Measurements from ENCODE around the gene WBP2. TPM values are rescaled to one million over a fixed set of nuclear protein-coding genes. Genes with fewer than 3 reads are reported as not detected.

WBP2 gene
- total and polyA plus RNA-seq, 2 of the 13 experiments (the other 11 are each of a cell fraction or from before 2014, with no cell fraction given), result 29.2 to 29.5 TPM

DNA sequence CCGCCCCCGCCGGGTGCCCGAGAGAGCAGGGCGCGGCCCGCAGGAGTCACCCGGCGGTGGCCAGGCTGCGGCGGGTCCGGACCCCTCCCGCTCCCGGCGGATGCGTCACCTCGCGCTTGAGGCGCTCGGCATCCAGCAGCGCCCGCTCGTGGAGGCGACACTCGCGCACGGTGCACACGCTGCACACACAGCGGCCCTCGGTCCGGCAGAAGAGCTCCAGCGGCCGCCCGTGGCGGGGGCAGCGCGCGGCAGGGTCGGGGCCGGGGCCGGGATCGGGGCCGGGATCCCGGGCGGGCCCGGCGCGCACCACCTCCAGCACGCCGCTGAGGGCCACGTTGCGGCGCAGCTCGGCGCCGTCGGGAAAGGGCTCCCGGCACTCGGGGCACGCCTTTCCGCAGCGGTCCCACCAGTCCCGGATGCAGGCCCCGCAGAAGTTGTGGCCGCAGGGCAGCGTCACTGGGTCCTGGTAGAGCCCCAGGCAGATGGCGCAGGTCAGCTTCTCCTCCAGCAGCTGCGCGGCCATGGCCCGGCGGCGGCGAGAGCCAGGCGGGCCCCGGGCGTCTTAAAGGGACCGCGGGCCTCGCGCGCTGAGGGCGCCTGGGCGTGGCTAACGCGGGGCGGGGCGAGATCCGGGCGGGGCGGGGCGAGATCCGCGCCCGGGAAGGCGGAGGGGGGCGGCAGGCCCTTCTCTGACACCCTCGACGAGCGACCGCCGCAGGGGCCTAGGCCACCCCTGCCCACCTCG is 41.5 kb upstream of the WBP2 start, which contains the start of gene TRIM65 (continued):
- 0 out of 2 replicates have a peak, but pooled peaks have one; percentile 63 for TF ChIP-seq GPN1 (CRISPR knock-in tag; IDR thresholded peaks at IDR 0.05; ENCODE audit: borderline replicate concordance)
- TF ChIP-seq NONO (IDR thresholded peaks at IDR 0.05), result no peak
- TF ChIP-seq NONO (CRISPR knock-in tag; conservative IDR thresholded peaks at IDR 0.05), result peak; percentile 63
- peak; percentile 46; the same call in 1 of the 2 replicates for TF ChIP-seq SIN3A (IDR thresholded peaks at IDR 0.05; ENCODE audit: borderline replicate concordance, low read depth, low read length)
- TF ChIP-seq NFE2L1 (CRISPR knock-in tag; IDR thresholded peaks at IDR 0.05; ENCODE audit: borderline replicate concordance), result no peak
- peak; percentile 93 for TF ChIP-seq ZFX (CRISPR knock-in tag; IDR thresholded peaks at IDR 0.05; ENCODE audit: low read depth)
- TF ChIP-seq, protein P1, sequence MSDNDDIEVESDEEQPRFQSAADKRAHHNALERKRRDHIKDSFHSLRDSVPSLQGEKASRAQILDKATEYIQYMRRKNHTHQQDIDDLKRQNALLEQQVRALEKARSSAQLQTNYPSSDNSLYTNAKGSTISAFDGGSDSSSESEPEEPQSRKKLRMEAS (IDR thresholded peaks at IDR 0.05), result peak; percentile 77; the same call in 1 of the 2 replicates
- peak; percentile 40; the same call in 1 of the 2 replicates for TF ChIP-seq TOE1 (CRISPR knock-in tag; IDR thresholded peaks at IDR 0.05)
- TF ChIP-seq, protein P2, sequence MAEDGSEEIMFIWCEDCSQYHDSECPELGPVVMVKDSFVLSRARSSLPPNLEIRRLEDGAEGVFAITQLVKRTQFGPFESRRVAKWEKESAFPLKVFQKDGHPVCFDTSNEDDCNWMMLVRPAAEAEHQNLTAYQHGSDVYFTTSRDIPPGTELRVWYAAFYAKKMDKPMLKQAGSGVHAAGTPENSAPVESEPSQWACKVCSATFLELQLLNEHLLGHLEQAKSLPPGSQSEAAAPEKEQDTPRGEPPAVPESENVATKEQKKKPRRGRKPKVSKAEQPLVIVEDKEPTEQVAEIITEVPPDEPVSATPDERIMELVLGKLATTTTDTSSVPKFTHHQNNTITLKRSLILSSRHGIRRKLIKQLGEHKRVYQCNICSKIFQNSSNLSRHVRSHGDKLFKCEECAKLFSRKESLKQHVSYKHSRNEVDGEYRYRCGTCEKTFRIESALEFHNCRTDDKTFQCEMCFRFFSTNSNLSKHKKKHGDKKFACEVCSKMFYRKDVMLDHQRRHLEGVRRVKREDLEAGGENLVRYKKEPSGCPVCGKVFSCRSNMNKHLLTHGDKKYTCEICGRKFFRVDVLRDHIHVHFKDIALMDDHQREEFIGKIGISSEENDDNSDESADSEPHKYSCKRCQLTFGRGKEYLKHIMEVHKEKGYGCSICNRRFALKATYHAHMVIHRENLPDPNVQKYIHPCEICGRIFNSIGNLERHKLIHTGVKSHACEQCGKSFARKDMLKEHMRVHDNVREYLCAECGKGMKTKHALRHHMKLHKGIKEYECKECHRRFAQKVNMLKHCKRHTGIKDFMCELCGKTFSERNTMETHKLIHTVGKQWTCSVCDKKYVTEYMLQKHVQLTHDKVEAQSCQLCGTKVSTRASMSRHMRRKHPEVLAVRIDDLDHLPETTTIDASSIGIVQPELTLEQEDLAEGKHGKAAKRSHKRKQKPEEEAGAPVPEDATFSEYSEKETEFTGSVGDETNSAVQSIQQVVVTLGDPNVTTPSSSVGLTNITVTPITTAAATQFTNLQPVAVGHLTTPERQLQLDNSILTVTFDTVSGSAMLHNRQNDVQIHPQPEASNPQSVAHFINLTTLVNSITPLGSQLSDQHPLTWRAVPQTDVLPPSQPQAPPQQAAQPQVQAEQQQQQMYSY (CRISPR knock-in tag; IDR thresholded peaks at IDR 0.05), result peak; percentile 23; the same call in 1 of the 2 replicates
- TF ChIP-seq HDAC1 (CRISPR knock-in tag; IDR thresholded peaks at IDR 0.05), result peak; percentile 68
- TF ChIP-seq, protein P3, sequence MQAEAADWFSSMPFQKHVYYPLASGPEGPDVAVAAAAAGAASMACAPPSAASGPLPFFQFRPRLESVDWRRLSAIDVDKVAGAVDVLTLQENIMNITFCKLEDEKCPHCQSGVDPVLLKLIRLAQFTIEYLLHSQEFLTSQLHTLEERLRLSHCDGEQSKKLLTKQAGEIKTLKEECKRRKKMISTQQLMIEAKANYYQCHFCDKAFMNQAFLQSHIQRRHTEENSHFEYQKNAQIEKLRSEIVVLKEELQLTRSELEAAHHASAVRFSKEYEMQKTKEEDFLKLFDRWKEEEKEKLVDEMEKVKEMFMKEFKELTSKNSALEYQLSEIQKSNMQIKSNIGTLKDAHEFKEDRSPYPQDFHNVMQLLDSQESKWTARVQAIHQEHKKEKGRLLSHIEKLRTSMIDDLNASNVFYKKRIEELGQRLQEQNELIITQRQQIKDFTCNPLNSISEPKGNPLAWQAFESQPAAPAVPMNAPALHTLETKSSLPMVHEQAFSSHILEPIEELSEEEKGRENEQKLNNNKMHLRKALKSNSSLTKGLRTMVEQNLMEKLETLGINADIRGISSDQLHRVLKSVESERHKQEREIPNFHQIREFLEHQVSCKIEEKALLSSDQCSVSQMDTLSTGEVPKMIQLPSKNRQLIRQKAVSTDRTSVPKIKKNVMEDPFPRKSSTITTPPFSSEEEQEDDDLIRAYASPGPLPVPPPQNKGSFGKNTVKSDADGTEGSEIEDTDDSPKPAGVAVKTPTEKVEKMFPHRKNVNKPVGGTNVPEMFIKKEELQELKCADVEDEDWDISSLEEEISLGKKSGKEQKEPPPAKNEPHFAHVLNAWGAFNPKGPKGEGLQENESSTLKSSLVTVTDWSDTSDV (CRISPR knock-in tag; IDR thresholded peaks at IDR 0.05), result peak; percentile 86
- no peak for TF ChIP-seq SMARCC2 (IDR thresholded peaks at IDR 0.05)
- TF ChIP-seq RFX5 (IDR thresholded peaks at IDR 0.05; ENCODE audit: low read depth, low read length), result no peak
- TF ChIP-seq BCL6 (CRISPR knock-in tag; IDR thresholded peaks at IDR 0.05), result 0 out of 2 replicates have a peak, but pooled peaks have one; percentile 27
- TF ChIP-seq ZNF547 (CRISPR knock-in tag; IDR thresholded peaks at IDR 0.05), result peak; percentile 94
- 0 out of 2 replicates have a peak, but pooled peaks have one; percentile 57 for TF ChIP-seq NRL (CRISPR knock-in tag; IDR thresholded peaks at IDR 0.05; ENCODE audit: borderline replicate concordance)
- TF ChIP-seq, protein P4, sequence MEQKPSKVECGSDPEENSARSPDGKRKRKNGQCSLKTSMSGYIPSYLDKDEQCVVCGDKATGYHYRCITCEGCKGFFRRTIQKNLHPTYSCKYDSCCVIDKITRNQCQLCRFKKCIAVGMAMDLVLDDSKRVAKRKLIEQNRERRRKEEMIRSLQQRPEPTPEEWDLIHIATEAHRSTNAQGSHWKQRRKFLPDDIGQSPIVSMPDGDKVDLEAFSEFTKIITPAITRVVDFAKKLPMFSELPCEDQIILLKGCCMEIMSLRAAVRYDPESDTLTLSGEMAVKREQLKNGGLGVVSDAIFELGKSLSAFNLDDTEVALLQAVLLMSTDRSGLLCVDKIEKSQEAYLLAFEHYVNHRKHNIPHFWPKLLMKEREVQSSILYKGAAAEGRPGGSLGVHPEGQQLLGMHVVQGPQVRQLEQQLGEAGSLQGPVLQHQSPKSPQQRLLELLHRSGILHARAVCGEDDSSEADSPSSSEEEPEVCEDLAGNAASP (CRISPR knock-in tag; IDR thresholded peaks at IDR 0.05; ENCODE audit: borderline replicate concordance), result no peak
- no peak for TF ChIP-seq ZNF124 (CRISPR knock-in tag; IDR thresholded peaks at IDR 0.05)
- TF ChIP-seq SALL2 (CRISPR knock-in tag; IDR thresholded peaks at IDR 0.05), result peak; percentile 72; the same call in 1 of the 2 replicates
- peak; percentile 29; the same call in 1 of the 2 replicates for TF ChIP-seq ZNF678 (CRISPR knock-in tag; IDR thresholded peaks at IDR 0.05)
- TF ChIP-seq, protein P5, sequence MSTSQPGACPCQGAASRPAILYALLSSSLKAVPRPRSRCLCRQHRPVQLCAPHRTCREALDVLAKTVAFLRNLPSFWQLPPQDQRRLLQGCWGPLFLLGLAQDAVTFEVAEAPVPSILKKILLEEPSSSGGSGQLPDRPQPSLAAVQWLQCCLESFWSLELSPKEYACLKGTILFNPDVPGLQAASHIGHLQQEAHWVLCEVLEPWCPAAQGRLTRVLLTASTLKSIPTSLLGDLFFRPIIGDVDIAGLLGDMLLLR (CRISPR knock-in tag; IDR thresholded peaks at IDR 0.05), result peak; percentile 66; the same call in 1 of the 2 replicates

Data from HepG2 (cell line).